H1 (cell line): ENCODE data around the gene RASEF. TPM values are rescaled to one million over a fixed set of nuclear protein-coding genes. Genes with fewer than 3 reads are reported as not detected.

Experiments used
- CTCF ChIA-PET: fragments of 300-600 bp; sonication (Branson Sonifier 250); formaldehyde crosslinking; loops from one replicate; lab custom pipeline; 2021; ENCODE audit not compliant: partially characterized antibody; lab: Charles Lee
- POLR2A ChIA-PET: fragments of 300-600 bp; sonication (Branson Sonifier 250); formaldehyde crosslinking; loops from one replicate; lab custom pipeline; 2021; ENCODE audit warnings: inconsistent platforms; ENCODE audit not compliant: partially characterized antibody; lab: Charles Lee
- DNase-seq, 2 experiments: peaks; one replicate each; pipeline versions ENCODE4 v3.0.0 to v3.0.0-alpha.2; 2010 to 2022; ENCODE audit warnings: low spot score in 2 of 2, low read depth in 1 of 2, mixed read lengths in 1 of 2
- FAIRE-seq: peaks from 2 replicates; lab custom pipeline; 2011; peaks lifted over from hg19 to GRCh38; lab: Jason Lieb, UNC
- H2AFZ ChIP-seq: 2 replicates; pipeline ENCODE4 v1.8.1; 2012; ENCODE audit warnings: low read length, inconsistent platforms
- H2AK5ac ChIP-seq: 2 replicates; pipeline ENCODE4 v1.6.1; 2013; ENCODE audit warnings: low read depth, low read length
- H2BK120ac ChIP-seq: replicated peaks from 2 replicates; pipeline ENCODE3; 2013; ENCODE audit warnings: low read depth, low read length, inconsistent platforms
- H2BK12ac ChIP-seq: 2 replicates; pipeline ENCODE4 v1.6.1; 2013; ENCODE audit warnings: low read depth, low read length
- H2BK15ac ChIP-seq: 2 replicates; pipeline ENCODE4 v1.6.1; 2013; ENCODE audit warnings: low read length
- H2BK20ac ChIP-seq: 2 replicates; pipeline ENCODE4 v1.6.1; 2013; ENCODE audit warnings: low read length
- H2BK5ac ChIP-seq: 2 replicates; pipeline ENCODE4 v1.6.1; 2013; ENCODE audit warnings: low read depth, low read length
- H3K14ac ChIP-seq: 2 replicates; pipeline ENCODE4 v1.6.1; 2013; ENCODE audit warnings: inconsistent platforms; ENCODE audit not compliant: insufficient read length
- H3K18ac ChIP-seq: 2 replicates; pipeline ENCODE4 v1.6.1; 2013; ENCODE audit warnings: low read length; ENCODE audit errors: extremely low read depth
- H3K23ac ChIP-seq: 2 replicates; pipeline ENCODE4 v1.6.1; 2013; ENCODE audit warnings: inconsistent platforms; ENCODE audit not compliant: insufficient read length
- H3K23me2 ChIP-seq: 2 replicates; pipeline ENCODE4 v1.6.1; 2013; ENCODE audit warnings: low read depth, low read length
- H3K27ac ChIP-seq: 2 replicates; pipeline ENCODE4 v1.6.1; 2011; ENCODE audit warnings: low read depth, low read length, inconsistent platforms
- H3K27me3 ChIP-seq, 4 experiments: replicated peaks in 1 of 4; 1 replicate in 1 of 4; 2 replicates in 3 of 4; pipeline versions ENCODE4 v1.6.1 to v1.8.1; 2011 to 2013; ENCODE audit warnings: low read length in 3 of 4, mild to moderate bottlenecking in 3 of 4, inconsistent platforms in 2 of 4, mixed read lengths in 2 of 4, moderate library complexity in 1 of 4; ENCODE audit not compliant: control insufficient read depth in 3 of 4, insufficient read depth in 3 of 4; ENCODE audit errors: extremely low read depth in 1 of 4
- H3K36me3 ChIP-seq, 4 experiments: 2 replicates each; pipeline versions ENCODE4 v1.6.1 to v1.8.1; 2011 to 2013; ENCODE audit warnings: mild to moderate bottlenecking in 4 of 4, low read length in 3 of 4, moderate library complexity in 2 of 4, control low read depth in 1 of 4, inconsistent platforms in 1 of 4; ENCODE audit not compliant: insufficient read depth in 4 of 4, control insufficient read depth in 2 of 4
- H3K4ac ChIP-seq: replicated peaks from 2 replicates; pipeline ENCODE3; 2013; ENCODE audit warnings: low read length, low read depth, mixed read lengths, inconsistent platforms; ENCODE audit not compliant: insufficient read length
- H3K4me1 ChIP-seq, 4 experiments: replicated peaks in 1 of 4; 1 replicate in 1 of 4; 2 replicates in 3 of 4; pipeline versions ENCODE4 v1.6.1 to v1.8.1; 2011 to 2013; ENCODE audit warnings: low read length in 3 of 4, inconsistent platforms in 2 of 4, mixed read lengths in 1 of 4; ENCODE audit not compliant: insufficient read depth in 4 of 4, control insufficient read depth in 3 of 4
- H3K4me2 ChIP-seq, 2 experiments: 2 replicates each; pipeline versions ENCODE4 v1.6.1 to v1.8.1; 2011 to 2013; ENCODE audit warnings: low read depth in 2 of 2, low read length in 2 of 2, control low read depth in 1 of 2, inconsistent platforms in 1 of 2, mild to moderate bottlenecking in 1 of 2; ENCODE audit not compliant: insufficient read depth in 1 of 2
- H3K4me3 ChIP-seq, 4 experiments: fragments of 200-600, 300-600 bp in 1 of 4; sonication (generic), shearing (Covaris generic), sonication (Bioruptor Twin) in 1 of 4; 2 replicates each; pipeline versions ENCODE4 v1.5.1 to v1.8.1; 2011 to 2016; ENCODE audit warnings: low read length in 4 of 4, low read depth in 3 of 4, control low read depth in 2 of 4, inconsistent platforms in 2 of 4, mild to moderate bottlenecking in 2 of 4, mixed read lengths in 1 of 4, moderate library complexity in 1 of 4; ENCODE audit not compliant: insufficient read depth in 2 of 4; ENCODE audit errors: extremely low read depth in 1 of 4
- H3K56ac ChIP-seq: replicated peaks from 2 replicates; pipeline ENCODE3; 2013; ENCODE audit warnings: low read depth, mild to moderate bottlenecking, mixed read lengths, low read length, inconsistent platforms; ENCODE audit not compliant: insufficient read length
- H3K79me1 ChIP-seq: 2 replicates; pipeline ENCODE4 v1.6.1; 2013; ENCODE audit warnings: low read depth, low read length, control low read depth
- H3K79me2 ChIP-seq, 2 experiments: 2 replicates each; pipeline versions ENCODE4 v1.6.1 to v1.8.1; 2012 to 2013; ENCODE audit warnings: low read length in 2 of 2, mild to moderate bottlenecking in 2 of 2, inconsistent platforms in 1 of 2; ENCODE audit not compliant: insufficient read depth in 2 of 2, control insufficient read depth in 1 of 2
- H3K9ac ChIP-seq, 4 experiments: replicated peaks in 1 of 4; 1 replicate in 1 of 4; 2 replicates in 3 of 4; pipeline versions ENCODE4 v1.6.1 to v1.8.1; 2011 to 2013; ENCODE audit warnings: low read depth in 3 of 4, low read length in 3 of 4, control low read depth in 2 of 4, mild to moderate bottlenecking in 2 of 4, moderate library complexity in 2 of 4, inconsistent platforms in 1 of 4; ENCODE audit errors: extremely low read depth in 1 of 4
- H3K9me3 ChIP-seq, 2 experiments: 2 replicates each; pipeline versions ENCODE4 v1.6.1 to v1.8.1; 2012 to 2013; ENCODE audit warnings: mild to moderate bottlenecking in 2 of 2, moderate library complexity in 2 of 2, control low read depth in 1 of 2, inconsistent platforms in 1 of 2, low read depth in 1 of 2, low read length in 1 of 2, mixed read lengths in 1 of 2; ENCODE audit not compliant: insufficient read depth in 2 of 2
- H4K20me1 ChIP-seq, 2 experiments: replicated peaks in 1 of 2; 2 replicates each; pipeline versions ENCODE3 to v1.8.1; 2011 to 2013; ENCODE audit warnings: inconsistent platforms in 2 of 2, low read length in 2 of 2, mild to moderate bottlenecking in 1 of 2; ENCODE audit not compliant: insufficient read depth in 2 of 2, control insufficient read depth in 1 of 2
- H4K5ac ChIP-seq: 2 replicates; pipeline ENCODE4 v1.6.1; 2013; ENCODE audit warnings: low read length, low read depth, mixed read lengths, inconsistent platforms; ENCODE audit not compliant: insufficient read length
- H4K8ac ChIP-seq: 2 replicates; pipeline ENCODE4 v1.8.0; 2013; ENCODE audit warnings: mild to moderate bottlenecking, moderate library complexity, low read length, inconsistent platforms; ENCODE audit not compliant: insufficient read depth; ENCODE audit errors: extremely low read depth
- H4K91ac ChIP-seq: replicated peaks from 2 replicates; pipeline ENCODE3; 2013; ENCODE audit warnings: low read length, mixed read lengths, inconsistent platforms; ENCODE audit not compliant: insufficient read length
- JUN ChIP-seq: IDR thresholded peaks from 2 replicates; pipeline ENCODE4 v1.6.1; 2011; ENCODE audit warnings: low read depth, mild to moderate bottlenecking, improper control_type of control experiment, low read length
- RXRA ChIP-seq: IDR thresholded peaks from 2 replicates; pipeline ENCODE4 v1.6.1; 2011; ENCODE audit warnings: low read depth, mild to moderate bottlenecking, low read length, moderate library complexity; ENCODE audit not compliant: insufficient read depth
- SIN3A ChIP-seq, 2 experiments: IDR thresholded peaks in 1 of 2; conservative IDR thresholded peaks in 1 of 2; 2 replicates each; pipeline ENCODE4 v1.6.1; 2011 to 2012; ENCODE audit warnings: low read length in 2 of 2, improper control_type of control experiment in 1 of 2, low read depth in 1 of 2, mild to moderate bottlenecking in 1 of 2
- whole genome bisulfite sequencing, 2 experiments: shearing (Covaris generic) in 1 of 2; methylation state at CpG; one replicate each; pipeline versions ENCODE4 v1.1.6 to v1.1.7; 2013 to 2015; ENCODE audit warnings: low lambda C conversion rate in 2 of 2, mixed read lengths in 2 of 2, inconsistent platforms in 1 of 2, low coverage in 1 of 2, missing lambda C conversion rate in 1 of 2; ENCODE audit not compliant: insufficient replicate concordance in 2 of 2, insufficient coverage in 1 of 2, insufficient read length in 1 of 2; ENCODE audit errors: extremely low coverage in 1 of 2, missing lambda C conversion rate in 1 of 2; 5-methylcytosine and 5-hydroxymethylcytosine counted together
- polyA plus RNA-seq, 7 experiments: library from polyadenylated mRNA; depleted of rRNA in 3 of 7; stranded (reverse) in 5 of 7; unstranded in 2 of 7; fragments of >200 nt in 5 of 7; fragments of 200-250 nt in 2 of 7; gene quantifications; 1 replicate in 5 of 7; 2 replicates in 1 of 7; 4 replicates in 1 of 7; pipeline versions ENCODE4 v1.2.1 to v1.2.3, GENCODE V29; 2011 to 2013; ENCODE audit warnings: missing spikeins in 2 of 7, mixed read lengths in 2 of 7
- total RNA-seq: library from RNA; stranded (reverse); fragmentation: NEBNext Ultra II Directional; extraction: Animal tissue kit (Norgen Biotek cat#: 25700); gene quantifications from 2 replicates; pipeline ENCODE4 v1.2.1, GENCODE V29; 2021

The RASEF gene
- total and polyA plus RNA-seq, 2 of the 8 experiments (the other 6 are each of a cell fraction or from before 2014, with no cell fraction given), result 1.1 to 4.6 TPM

DNA sequence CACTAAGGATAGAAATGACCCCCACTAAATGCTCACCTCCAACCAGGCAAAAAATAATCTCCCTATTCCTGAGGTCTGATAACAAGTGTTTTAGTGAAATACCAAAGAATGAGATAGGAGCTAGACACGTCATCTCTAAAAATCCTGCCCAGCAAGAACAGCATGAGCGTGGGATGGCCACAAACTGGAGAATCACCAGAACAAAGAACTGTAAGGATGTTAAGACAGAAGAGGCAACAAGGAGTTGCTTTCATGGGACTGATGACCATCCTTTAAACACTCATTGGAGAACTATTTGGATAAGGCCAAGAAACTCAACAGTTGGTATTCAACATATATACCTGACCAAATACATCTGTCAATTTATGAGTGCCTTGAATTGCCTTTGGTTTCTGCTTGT lies 113.7 kb downstream of the RASEF start:
- Histone ChIP-seq H3K9me3 (no peaks in the 10 kb centered on the region), H3K79me1 (no peaks in the 10 kb centered on the region)
- FAIRE-seq, result no peak

More for the DNA sequence above, 113.7 kb downstream of the RASEF start:
- H3K18ac ChIP-seq, result no peak overlapping the region
- H2AK5ac ChIP-seq, result no peak overlapping the region
- H4K8ac ChIP-seq, result no peak overlapping the region
- H2BK12ac ChIP-seq, result no peak overlapping the region
- WGBS, 2 experiments, result 86% methylated on average over 2 of the region's 2 CpGs; no CpG with 5 or more reads in 1 of the 2 experiments
- no peak overlapping the region for H3K4me2 ChIP-seq
- no peak overlapping the region for H2BK20ac ChIP-seq
- no peak overlapping the region for H3K4me3 ChIP-seq
- H3K23me2 ChIP-seq, result no peaks in the 10 kb centered on the region
- ChIA-PET CTCF (interaction anchor here (0.7 to 1.3 kb wide), 4 partner anchors 10 to 595 kb away, joined by 3 read pairs; no protein-coding TSS in a partner anchor), POLR2A (interaction anchor here (1.0 kb wide), 1 partner anchor 10 kb away, joined by 3 read pairs; no protein-coding TSS in a partner anchor)
- H3K27ac ChIP-seq, result no peak overlapping the region
- H3K56ac ChIP-seq, result no peak overlapping the region
- no peak for DNase-seq
- no peak overlapping the region for H3K4ac ChIP-seq
- H4K5ac ChIP-seq, result no peak overlapping the region
- H2BK5ac ChIP-seq, result no peak overlapping the region
- no peak overlapping the region for H2AFZ ChIP-seq
- no peak overlapping the region for H2BK120ac ChIP-seq
- no peak overlapping the region for H3K9ac ChIP-seq
- no peak overlapping the region for H3K23ac ChIP-seq
- peaks cover 0 to 3% (median 0%) of the 10 kb centered on the region in 4 experiments; a peak in 2 of 7 replicates for H3K4me1 ChIP-seq
- H4K20me1 ChIP-seq, result no peaks in the 10 kb centered on the region
- no peaks in the 10 kb centered on the region for H3K36me3 ChIP-seq
- H3K79me2 ChIP-seq, result no peaks in the 10 kb centered on the region
- H4K91ac ChIP-seq, result no peak overlapping the region
- H3K14ac ChIP-seq, result no peak overlapping the region
- TF ChIP-seq RXRA (no peak), JUN (no peak), SIN3A (conservative IDR thresholded peaks at IDR 0.05 in 1 of 2, IDR thresholded peaks at IDR 0.05 in 1 of 2; ENCODE audit: low read depth in 1 of 2, low read length in 2 of 2) (no peak)
- H2BK15ac ChIP-seq, result no peak overlapping the region
- no peaks in the 10 kb centered on the region for H3K27me3 ChIP-seq
